Subcutaneous abdominal adipose tissue (tissue), 5 donors: ENCODE data around the gene ZNF80.

Experiments used
- H3K27ac ChIP-seq: one replicate; pipeline ENCODE4 v1.7.0; 2013; ENCODE audit warnings: low read depth, mild to moderate bottlenecking, inconsistent platforms, low read length, moderate library complexity
- H3K27me3 ChIP-seq, 5 donors: one replicate each; pipeline ENCODE4 v1.7.0; 2013; ENCODE audit warnings: low read length in 5 of 5, inconsistent platforms in 1 of 5; ENCODE audit not compliant: control insufficient read depth in 5 of 5, insufficient read depth in 4 of 5
- H3K36me3 ChIP-seq, 5 donors: one replicate each; pipeline ENCODE4 v1.7.0; 2013; ENCODE audit warnings: low read length in 5 of 5; ENCODE audit not compliant: control insufficient read depth in 5 of 5, insufficient read depth in 5 of 5
- H3K4me1 ChIP-seq, 5 donors: one replicate each; pipeline ENCODE4 v1.7.0; 2013; ENCODE audit warnings: low read length in 5 of 5, mild to moderate bottlenecking in 3 of 5, moderate library complexity in 1 of 5; ENCODE audit not compliant: control insufficient read depth in 5 of 5, insufficient read depth in 5 of 5
- H3K4me3 ChIP-seq, 5 donors: one replicate each; pipeline ENCODE4 v1.7.0; 2013; ENCODE audit warnings: low read length in 5 of 5, low read depth in 1 of 5
- H3K9ac ChIP-seq, 5 donors: one replicate each; pipeline ENCODE4 v1.7.0; 2013; ENCODE audit warnings: low read length in 5 of 5, mild to moderate bottlenecking in 4 of 5, moderate library complexity in 3 of 5
- H3K9me3 ChIP-seq, 5 donors: one replicate each; pipeline ENCODE4 v1.7.0; 2013; ENCODE audit warnings: low read length in 5 of 5; ENCODE audit not compliant: control insufficient read depth in 5 of 5
- donor health status: healthy.
- donor health status: healthy.
- donor health status: healthy.
- donor health status: healthy.
- donor health status: healthy.

Gene ZNF80

GRCh38 chr3:114213292-114213626, 24.1 kb downstream of the ZNF80 start:
- Histone ChIP-seq H3K27me3 (peaks cover 0 to 5% (median 3%) of the 10 kb centered on the region in 5 donors), H3K36me3 (no peaks in the 10 kb centered on the region), H3K4me3 (peak overlapping the region in 2 of 5 donors; percentile 20 to 49), H3K4me1 (peaks cover 0 to 16% (median 7%) of the 10 kb centered on the region in 5 donors), H3K9ac (no peak overlapping the region), H3K27ac (no peak overlapping the region), H3K9me3 (no peaks in the 10 kb centered on the region)

GRCh38 chr3:114212646-114213045, 24.7 kb downstream of the ZNF80 start:
- Histone ChIP-seq H3K9me3 (no peaks in the 10 kb centered on the region), H3K27ac (no peak overlapping the region), H3K4me1 (peaks cover 0 to 16% (median 7%) of the 10 kb centered on the region in 5 donors), H3K27me3 (peaks cover 0 to 5% (median 3%) of the 10 kb centered on the region in 5 donors), H3K4me3 (no peak overlapping the region), H3K36me3 (no peaks in the 10 kb centered on the region), H3K9ac (no peak overlapping the region)

- Histone ChIP-seq H3K9ac (no peak overlapping the region), H3K9me3 (no peaks in the 10 kb centered on the region), H3K27me3 (peaks cover 0 to 3% (median 0%) of the 10 kb centered on the region in 5 donors), H3K27ac (no peak overlapping the region), H3K4me1 (no peaks in the 10 kb centered on the region), H3K4me3 (no peak overlapping the region), H3K36me3 (no peaks in the 10 kb centered on the region)
Measured at GRCh38 chr3:114207768-114208167, 29.6 kb downstream of the ZNF80 start.

- Histone ChIP-seq H3K4me3 (no peak overlapping the region), H3K27ac (no peak overlapping the region), H3K4me1 (no peaks in the 10 kb centered on the region), H3K36me3 (no peaks in the 10 kb centered on the region), H3K9me3 (no peaks in the 10 kb centered on the region), H3K9ac (no peak overlapping the region), H3K27me3 (no peaks in the 10 kb centered on the region)
Measured at GRCh38 chr3:114206342-114206741, 31.0 kb downstream of the ZNF80 start.

GRCh38 chr3:114205541-114205940, 31.8 kb downstream of the ZNF80 start:
- Histone ChIP-seq H3K27ac (no peak overlapping the region), H3K9ac (no peak overlapping the region), H3K9me3 (no peaks in the 10 kb centered on the region), H3K36me3 (no peaks in the 10 kb centered on the region), H3K27me3 (no peaks in the 10 kb centered on the region), H3K4me1 (no peaks in the 10 kb centered on the region), H3K4me3 (no peak overlapping the region)

- Histone ChIP-seq H3K36me3 (no peaks in the 10 kb centered on the region), H3K9ac (no peak overlapping the region), H3K27me3 (no peaks in the 10 kb centered on the region), H3K4me3 (no peak overlapping the region), H3K9me3 (no peaks in the 10 kb centered on the region), H3K27ac (no peak overlapping the region), H3K4me1 (no peaks in the 10 kb centered on the region)
Measured at GRCh38 chr3:114194750-114195149, 42.6 kb downstream of the ZNF80 start.

GRCh38 chr3:114192136-114192535, 45.2 kb downstream of the ZNF80 start:
- no peaks in the 10 kb centered on the region for H3K4me1 ChIP-seq
- H3K4me3 ChIP-seq: no peak overlapping the region
- H3K36me3 ChIP-seq: no peaks in the 10 kb centered on the region
- peaks cover 0 to 3% (median 0%) of the 10 kb centered on the region in 5 donors for H3K27me3 ChIP-seq
- H3K9ac ChIP-seq: no peak overlapping the region
- no peak overlapping the region for H3K27ac ChIP-seq
- no peaks in the 10 kb centered on the region for H3K9me3 ChIP-seq

- H3K27me3 ChIP-seq: peaks cover 0 to 3% (median 0%) of the 10 kb centered on the region in 5 donors
- no peaks in the 10 kb centered on the region for H3K4me1 ChIP-seq
- H3K36me3 ChIP-seq: no peaks in the 10 kb centered on the region
- H3K27ac ChIP-seq: no peak overlapping the region
- H3K4me3 ChIP-seq: no peak overlapping the region
- H3K9me3 ChIP-seq: peaks cover 3 to 10% (median 6%) of the 10 kb centered on the region in 5 donors
- H3K9ac ChIP-seq: no peak overlapping the region
Measured at GRCh38 chr3:114186501-114186900, 50.9 kb downstream of the ZNF80 start.
